H1 (cell line): ENCODE measurements around the gene ACTN2. TPM values are rescaled to one million over a fixed set of nuclear protein-coding genes. Genes with fewer than 3 reads are reported as not detected.

ENCODE experiments used
- CTBP2 ChIP-seq: IDR thresholded peaks from 2 replicates; pipeline ENCODE4 v1.7.0; 2011; ENCODE audit warnings: borderline replicate concordance, mild to moderate bottlenecking, moderate library complexity, mixed read lengths, low read length; ENCODE audit not compliant: insufficient read depth, insufficient read length
- E2F6 ChIP-seq: IDR thresholded peaks from 2 replicates; pipeline ENCODE4 v1.6.1; 2012; ENCODE audit warnings: inconsistent platforms
- EP300 ChIP-seq, 2 experiments: IDR thresholded peaks; 1 replicate in 1 of 2; 2 replicates in 1 of 2; pipeline ENCODE4 v1.6.1; 2011 to 2012; ENCODE audit warnings: low read depth in 2 of 2, low read length in 2 of 2, mild to moderate bottlenecking in 2 of 2, borderline replicate concordance in 1 of 2, inconsistent platforms in 1 of 2, moderate library complexity in 1 of 2
- NANOG ChIP-seq: IDR thresholded peaks from 2 replicates; pipeline ENCODE4 v1.6.1; 2011; ENCODE audit warnings: low read length, low read depth, mild to moderate bottlenecking, inconsistent platforms; ENCODE audit not compliant: insufficient read depth, poor library complexity, severe bottlenecking
- SIRT6 ChIP-seq: IDR thresholded peaks from one replicate; pipeline ENCODE4 v1.7.1; 2012; ENCODE audit warnings: low read length, inconsistent platforms
- SIX5 ChIP-seq: IDR thresholded peaks from 2 replicates; pipeline ENCODE4 v1.6.1; 2011; ENCODE audit warnings: mild to moderate bottlenecking, low read depth, low read length
- SP2 ChIP-seq: IDR thresholded peaks from 2 replicates; pipeline ENCODE4 v1.6.1; 2012; ENCODE audit warnings: mild to moderate bottlenecking, low read length, inconsistent platforms
- TAF7 ChIP-seq: optimal IDR thresholded peaks from 2 replicates; pipeline ENCODE3; 2011; ENCODE audit warnings: low read depth, mild to moderate bottlenecking, inconsistent platforms, low read length, moderate library complexity, borderline replicate concordance
- polyA plus RNA-seq, 7 experiments: library from polyadenylated mRNA; depleted of rRNA in 3 of 7; stranded (reverse) in 5 of 7; unstranded in 2 of 7; fragments of >200 nt in 5 of 7; fragments of 200-250 nt in 2 of 7; gene quantifications; 1 replicate in 5 of 7; 2 replicates in 1 of 7; 4 replicates in 1 of 7; pipeline versions ENCODE4 v1.2.1 to v1.2.3, GENCODE V29; 2011 to 2013; ENCODE audit warnings: missing spikeins in 2 of 7, mixed read lengths in 2 of 7
- total RNA-seq: library from RNA; stranded (reverse); fragmentation: NEBNext Ultra II Directional; extraction: Animal tissue kit (Norgen Biotek cat#: 25700); gene quantifications from 2 replicates; pipeline ENCODE4 v1.2.1, GENCODE V29; 2021
- TF ChIP-seq, protein P1 (sequence below): IDR thresholded peaks from 2 replicates; pipeline ENCODE4 v1.6.1; 2012; ENCODE audit warnings: inconsistent platforms

ACTN2 gene
- total and polyA plus RNA-seq, 2 of the 8 experiments (the other 6 are each of a cell fraction or from before 2014, with no cell fraction given), result 1.9 to 4.1 TPM

GRCh38 chr1:236725668-236726067 lies 39.4 kb downstream of the ACTN2 start (continued):
- TF ChIP-seq CTBP2 (no peak), SIX5 (no peak), E2F6 (no peak), NANOG (no peak), EP300 (IDR thresholded peaks at IDR 0.05; ENCODE audit: borderline replicate concordance in 1 of 2, low read depth in 2 of 2, low read length in 2 of 2) (no peak), SP2 (no peak), TAF7 (no peak), SIRT6 (no peak)
- TF ChIP-seq, protein P1, sequence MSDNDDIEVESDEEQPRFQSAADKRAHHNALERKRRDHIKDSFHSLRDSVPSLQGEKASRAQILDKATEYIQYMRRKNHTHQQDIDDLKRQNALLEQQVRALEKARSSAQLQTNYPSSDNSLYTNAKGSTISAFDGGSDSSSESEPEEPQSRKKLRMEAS, result no peak
